GM23248 (cell line): Measurements from ENCODE around the gene UBE2QL1. TPM values are rescaled to one million over a fixed set of nuclear protein-coding genes. Genes with fewer than 3 reads are reported as not detected.

Source experiments
- DNase-seq: peaks from one replicate; pipeline ENCODE4 v3.0.0-alpha.2; 2015
- H2AFZ ChIP-seq: fragments of 200-600 bp; sonication (generic); 2 replicates; pipeline ENCODE4 v1.6.1; 2016; ENCODE audit warnings: antibody characterized with exemption
- H3F3A ChIP-seq: fragments of 200-600 bp; sonication (generic); 2 replicates; pipeline ENCODE4 v1.6.1; 2016; ENCODE audit warnings: mild to moderate bottlenecking, antibody characterized with exemption, mixed run types; ENCODE audit not compliant: insufficient read depth
- H3K27ac ChIP-seq: fragments of 200-600 bp; sonication (generic); 2 replicates; pipeline ENCODE4 v1.5.1; 2016; ENCODE audit warnings: mild to moderate bottlenecking
- H3K27me3 ChIP-seq: fragments of 200-600 bp; sonication (generic); replicated peaks from 2 replicates; pipeline ENCODE4 v1.6.1; 2016; ENCODE audit warnings: mild to moderate bottlenecking; ENCODE audit not compliant: insufficient read depth
- H3K36me3 ChIP-seq: fragments of 200-600 bp; sonication (generic); 2 replicates; pipeline ENCODE4 v1.6.1; 2016; ENCODE audit warnings: low read depth, mild to moderate bottlenecking
- H3K4me1 ChIP-seq: fragments of 200-600 bp; sonication (generic); 2 replicates; pipeline ENCODE4 v1.6.1; 2016; ENCODE audit warnings: mild to moderate bottlenecking; ENCODE audit not compliant: insufficient read depth
- H3K4me2 ChIP-seq: fragments of 200-600 bp; sonication (generic); one replicate; pipeline ENCODE4 v1.6.1; 2016; ENCODE audit warnings: mild to moderate bottlenecking; ENCODE audit not compliant: unreplicated experiment
- H3K4me3 ChIP-seq: fragments of 200-600 bp; sonication (generic); 2 replicates; pipeline ENCODE4 v1.5.1; 2016; ENCODE audit warnings: mild to moderate bottlenecking
- H3K79me2 ChIP-seq: fragments of 200-600 bp; sonication (generic); 2 replicates; pipeline ENCODE4 v1.6.1; 2016; ENCODE audit warnings: mild to moderate bottlenecking; ENCODE audit not compliant: insufficient read depth
- H3K9ac ChIP-seq: fragments of 200-600 bp; sonication (generic); 2 replicates; pipeline ENCODE4 v1.6.1; 2016; ENCODE audit warnings: mild to moderate bottlenecking
- H3K9me2 ChIP-seq: fragments of 200-600 bp; sonication (generic); 2 replicates; pipeline ENCODE4 v1.6.1; 2016; ENCODE audit warnings: mixed run types, mild to moderate bottlenecking, moderate library complexity; ENCODE audit not compliant: insufficient read depth
- H3K9me3 ChIP-seq: fragments of 200-600 bp; sonication (generic); one replicate; pipeline ENCODE4 v1.6.1; 2017; ENCODE audit warnings: low read depth
- H4K20me1 ChIP-seq: fragments of 200-600 bp; sonication (generic); 2 replicates; pipeline ENCODE4 v1.6.0; 2016; ENCODE audit not compliant: insufficient read depth
- EZH2 ChIP-seq: fragments of 200-600 bp; sonication (generic); IDR thresholded peaks from 2 replicates; pipeline ENCODE4 v1.6.1; 2018; ENCODE audit warnings: antibody characterized with exemption, mild to moderate bottlenecking; ENCODE audit not compliant: insufficient read depth, poor library complexity, severe bottlenecking
- EZH2phosphoT487 ChIP-seq: fragments of 200-600 bp; sonication (generic); IDR thresholded peaks from 2 replicates; pipeline ENCODE4 v1.6.1; 2018; ENCODE audit warnings: antibody characterized with exemption, moderate library complexity, mild to moderate bottlenecking, low read depth; ENCODE audit not compliant: insufficient read depth
- WGBS, 2 experiments: methylation state at CpG; one replicate each; pipeline ENCODE4 v1.1.6; 2015 to 2017; ENCODE audit warnings: low lambda C conversion rate in 2 of 2, low coverage in 1 of 2; ENCODE audit errors: missing lambda C conversion rate in 2 of 2; 5-methylcytosine and 5-hydroxymethylcytosine counted together
- in situ Hi-C: fragments of 300-500 bp; cut with MboI; formaldehyde crosslinking; loops from 2 replicates; pipeline ENCODE4 v1.15.0; 2020
- polyA plus RNA-seq: library from polyadenylated mRNA; unstranded; fragments of >200 nt; fragmentation: Nextera tagmentation; extraction: Ambion mirVana; gene quantifications from 2 replicates; pipeline ENCODE4 v1.2.1, GENCODE V29; 2016
- total RNA-seq: library from RNA; depleted of rRNA; stranded (reverse); fragments of >200 nt; shearing (Covaris generic); gene quantifications from 2 replicates; pipeline ENCODE4 v1.2.3, GENCODE V29; 2014

Gene UBE2QL1
- total and polyA plus RNA-seq, 2 experiments from 2014 or later = not detected

GRCh38 chr5:6489643-6490185 lies 41.1 kb downstream of the UBE2QL1 start:
- H4K20me1 ChIP-seq = no peaks in the 10 kb centered on the region
- no peak for DNase-seq
- no peaks in the 10 kb centered on the region for H3K4me1 ChIP-seq
- no peaks in the 10 kb centered on the region for H3K27me3 ChIP-seq
- no peak overlapping the region for H3K4me2 ChIP-seq
- H3K9me2 ChIP-seq = no peaks in the 10 kb centered on the region
- no peak overlapping the region for H3K4me3 ChIP-seq
- TF ChIP-seq EZH2 (no peak), EZH2phosphoT487 (no peak)
- WGBS, 2 experiments = 40 to 46% methylated on average over 10 of the region's 10 CpGs
- no peaks in the 10 kb centered on the region for H3K9me3 ChIP-seq
- no peaks in the 10 kb centered on the region for H3K79me2 ChIP-seq
- no peaks in the 10 kb centered on the region for H3F3A ChIP-seq
- in situ Hi-C loops = no loop called here
- H3K9ac ChIP-seq = no peak overlapping the region
- H2AFZ ChIP-seq = no peak overlapping the region
- no peaks in the 10 kb centered on the region for H3K36me3 ChIP-seq
- H3K27ac ChIP-seq = no peak overlapping the region

GRCh38 chr5:6490246-6490645 lies 41.6 kb downstream of the UBE2QL1 start:
- Histone ChIP-seq H3K9me3 (no peaks in the 10 kb centered on the region), H3K36me3 (no peaks in the 10 kb centered on the region), H3K79me2 (no peaks in the 10 kb centered on the region), H4K20me1 (no peaks in the 10 kb centered on the region), H3K27ac (no peak overlapping the region), H3F3A (no peaks in the 10 kb centered on the region), H3K9ac (no peak overlapping the region), H3K4me3 (no peak overlapping the region), H3K9me2 (no peaks in the 10 kb centered on the region), H2AFZ (no peak overlapping the region), H3K4me1 (no peaks in the 10 kb centered on the region), H3K4me2 (no peak overlapping the region), H3K27me3 (no peaks in the 10 kb centered on the region)
- no peak for DNase-seq
- in situ Hi-C loops = no loop called here
- WGBS, 2 experiments = 33 to 35% methylated on average over 9 of the region's 9 CpGs
- no peak for TF ChIP-seq EZH2phosphoT487
- TF ChIP-seq EZH2 = no peak

- Histone ChIP-seq H3K9ac (no peak overlapping the region), H3K27ac (no peak overlapping the region), H2AFZ (no peak overlapping the region), H3K4me2 (no peak overlapping the region), H3K27me3 (no peaks in the 10 kb centered on the region), H3K79me2 (no peaks in the 10 kb centered on the region), H3K9me3 (no peaks in the 10 kb centered on the region), H3K9me2 (no peaks in the 10 kb centered on the region), H3K36me3 (no peaks in the 10 kb centered on the region), H3K4me3 (no peak overlapping the region), H3F3A (no peaks in the 10 kb centered on the region), H4K20me1 (no peaks in the 10 kb centered on the region), H3K4me1 (no peaks in the 10 kb centered on the region)
- WGBS, 2 experiments = 32 to 39% methylated on average over 3 of the region's 3 CpGs
- DNase-seq = no peak
- TF ChIP-seq EZH2 = no peak
- TF ChIP-seq EZH2phosphoT487 = no peak
- in situ Hi-C loops = no loop called here
These were observed 42.0 kb downstream of the UBE2QL1 start for GRCh38 chr5:6490693-6491092.

DNA sequence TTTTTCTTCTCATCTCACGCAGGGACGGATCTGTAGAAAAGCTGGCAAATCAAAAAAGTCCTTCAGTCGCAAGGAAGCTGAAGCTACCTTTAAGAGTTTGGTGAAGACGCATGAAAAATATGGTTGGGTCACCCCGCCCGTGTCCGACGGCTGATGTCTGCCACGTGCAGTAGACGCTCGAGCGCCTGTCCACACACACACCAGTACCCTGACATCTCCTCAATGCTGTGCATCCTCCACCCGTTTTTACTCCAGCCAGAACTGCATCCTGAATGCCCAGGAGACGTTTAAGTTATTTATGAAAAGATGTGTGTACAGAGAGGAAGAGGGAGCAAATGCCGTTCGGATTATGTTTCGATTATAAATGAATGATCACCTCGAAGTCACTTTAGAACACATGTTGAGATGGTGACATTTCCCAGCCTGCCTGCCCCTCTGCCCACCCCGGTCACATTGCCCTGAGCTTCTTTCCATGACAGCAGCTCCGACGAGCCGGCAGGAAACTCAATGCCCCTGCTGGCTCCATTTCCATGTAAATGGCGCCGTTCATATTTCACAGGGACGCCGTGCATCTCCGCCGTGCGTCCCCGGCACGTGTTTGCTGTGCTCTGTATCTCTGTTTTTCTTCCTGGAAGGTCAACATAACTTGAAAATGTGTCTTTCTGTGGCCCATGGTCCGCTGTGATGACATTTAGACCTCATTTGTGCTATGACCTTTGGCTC lies 42.7 kb downstream of the UBE2QL1 start:
- Histone ChIP-seq H3K9me2 (no peaks in the 10 kb centered on the region), H3K27me3 (no peaks in the 10 kb centered on the region), H3K4me1 (no peaks in the 10 kb centered on the region), H3K4me3 (no peak overlapping the region), H3K9ac (no peak overlapping the region), H3K27ac (no peak overlapping the region), H4K20me1 (no peaks in the 10 kb centered on the region), H3F3A (no peaks in the 10 kb centered on the region), H2AFZ (no peak overlapping the region), H3K36me3 (no peaks in the 10 kb centered on the region), H3K79me2 (no peaks in the 10 kb centered on the region), H3K4me2 (no peak overlapping the region), H3K9me3 (no peaks in the 10 kb centered on the region)
- TF ChIP-seq EZH2phosphoT487 (no peak), EZH2 (no peak)
- in situ Hi-C loops = no loop called here
- 64 to 66% methylated on average over 32 of the region's 32 CpGs for WGBS, 2 experiments
- no peak for DNase-seq

- no peak overlapping the region for H3K4me3 ChIP-seq
- H3K9me2 ChIP-seq = no peaks in the 10 kb centered on the region
- no peak for TF ChIP-seq EZH2
- no peak for TF ChIP-seq EZH2phosphoT487
- no peaks in the 10 kb centered on the region for H3F3A ChIP-seq
- H3K9ac ChIP-seq = no peak overlapping the region
- no peak overlapping the region for H2AFZ ChIP-seq
- no peaks in the 10 kb centered on the region for H3K79me2 ChIP-seq
- H3K27me3 ChIP-seq = no peaks in the 10 kb centered on the region
- no peak for DNase-seq
- in situ Hi-C loops = no loop called here
- no peak overlapping the region for H3K27ac ChIP-seq
- 48 to 60% methylated on average over 13 of the region's 13 CpGs for WGBS, 2 experiments
- no peaks in the 10 kb centered on the region for H3K36me3 ChIP-seq
- H3K4me1 ChIP-seq = no peaks in the 10 kb centered on the region
- no peaks in the 10 kb centered on the region for H4K20me1 ChIP-seq
- H3K9me3 ChIP-seq = no peaks in the 10 kb centered on the region
- H3K4me2 ChIP-seq = no peak overlapping the region
These were observed 43.2 kb downstream of the UBE2QL1 start for GRCh38 chr5:6491919-6492290.
